ENCODE measurements around the gene SP7.
"Not testable (repeated sequence)": the region's sequence is repeated elsewhere in the genome, so short reads cannot be mapped to it uniquely, and the experiment has no call there.

SP7 gene

DNA sequence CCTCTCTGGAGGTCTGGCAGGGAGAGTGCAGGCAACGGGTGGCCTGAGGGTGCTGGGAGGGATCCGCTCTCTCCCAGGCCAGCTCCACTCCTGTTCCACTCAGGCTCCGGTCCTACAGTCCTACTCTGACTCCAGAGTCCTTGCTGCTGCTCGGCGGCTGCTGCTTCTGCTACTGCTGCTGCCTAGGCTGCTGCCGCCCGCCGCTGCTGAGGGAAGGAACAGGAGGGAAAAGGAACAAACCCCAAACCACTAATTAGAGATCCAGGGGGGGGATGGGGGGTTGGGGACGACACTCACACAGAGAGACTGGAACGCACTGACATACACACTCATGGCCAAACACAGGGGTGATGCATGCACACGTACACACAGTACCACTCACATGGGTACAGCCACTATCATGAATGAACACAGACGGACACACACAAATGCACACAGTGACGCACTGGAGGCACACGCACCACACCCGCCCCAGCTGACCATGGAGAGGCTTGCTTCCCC lies at the start of gene SP7:
Gene SP7 (minus strand): TSS at position 174 of the 501 bp plus-strand sequence. CDS start 708 bp downstream, outside the sequence.
- DNase-seq (ENCODE audit: low spot score) = no peak

DNA sequence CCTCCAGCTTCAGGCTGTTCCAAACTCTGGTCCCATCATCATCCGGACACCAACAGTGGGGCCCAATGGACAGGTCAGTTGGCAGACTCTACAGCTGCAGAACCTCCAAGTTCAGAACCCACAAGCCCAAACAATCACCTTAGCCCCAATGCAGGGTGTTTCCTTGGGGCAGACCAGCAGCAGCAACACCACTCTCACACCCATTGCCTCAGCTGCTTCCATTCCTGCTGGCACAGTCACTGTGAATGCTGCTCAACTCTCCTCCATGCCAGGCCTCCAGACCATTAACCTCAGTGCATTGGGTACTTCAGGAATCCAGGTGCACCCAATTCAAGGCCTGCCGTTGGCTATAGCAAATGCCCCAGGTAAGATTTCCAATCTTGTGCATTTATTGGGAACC lies 47.1 kb upstream of the SP7 start:
- no peak for DNase-seq (ENCODE audit: low spot score)

DNA sequence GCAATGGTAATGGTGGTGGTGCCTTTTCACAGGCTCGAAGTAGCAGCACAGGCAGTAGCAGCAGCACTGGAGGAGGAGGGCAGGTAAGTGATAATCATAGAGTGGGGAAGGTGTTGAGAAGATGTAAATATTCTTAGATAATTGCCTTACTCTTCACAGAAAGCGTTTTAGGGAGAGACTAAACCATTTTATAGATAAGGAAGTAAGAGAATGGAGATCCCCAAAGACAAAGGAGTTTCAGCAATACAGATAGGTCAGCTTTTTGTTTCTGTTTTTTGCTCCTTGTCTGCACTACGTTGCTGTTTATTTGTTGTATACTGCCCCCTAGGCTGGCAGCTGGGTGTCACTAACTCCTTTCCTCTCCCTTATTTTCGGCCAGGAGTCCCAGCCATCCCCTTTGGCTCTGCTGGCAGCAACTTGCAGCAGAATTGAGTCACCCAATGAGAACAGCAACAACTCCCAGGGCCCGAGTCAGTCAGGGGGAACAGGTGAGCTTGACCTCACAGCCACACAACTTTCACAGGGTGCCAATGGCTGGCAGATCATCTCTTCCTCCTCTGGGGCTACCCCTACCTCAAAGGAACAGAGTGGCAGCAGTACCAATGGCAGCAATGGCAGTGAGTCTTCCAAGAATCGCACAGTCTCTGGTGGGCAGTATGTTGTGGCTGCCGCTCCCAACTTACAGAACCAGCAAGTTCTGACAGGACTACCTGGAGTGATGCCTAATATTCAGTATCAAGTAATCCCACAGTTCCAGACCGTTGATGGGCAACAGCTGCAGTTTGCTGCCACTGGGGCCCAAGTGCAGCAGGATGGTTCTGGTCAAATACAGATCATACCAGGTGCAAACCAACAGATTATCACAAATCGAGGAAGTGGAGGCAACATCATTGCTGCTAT lies 45.8 kb upstream of the SP7 start:
- DNase-seq (ENCODE audit: low spot score) = peak; percentile 41

DNA sequence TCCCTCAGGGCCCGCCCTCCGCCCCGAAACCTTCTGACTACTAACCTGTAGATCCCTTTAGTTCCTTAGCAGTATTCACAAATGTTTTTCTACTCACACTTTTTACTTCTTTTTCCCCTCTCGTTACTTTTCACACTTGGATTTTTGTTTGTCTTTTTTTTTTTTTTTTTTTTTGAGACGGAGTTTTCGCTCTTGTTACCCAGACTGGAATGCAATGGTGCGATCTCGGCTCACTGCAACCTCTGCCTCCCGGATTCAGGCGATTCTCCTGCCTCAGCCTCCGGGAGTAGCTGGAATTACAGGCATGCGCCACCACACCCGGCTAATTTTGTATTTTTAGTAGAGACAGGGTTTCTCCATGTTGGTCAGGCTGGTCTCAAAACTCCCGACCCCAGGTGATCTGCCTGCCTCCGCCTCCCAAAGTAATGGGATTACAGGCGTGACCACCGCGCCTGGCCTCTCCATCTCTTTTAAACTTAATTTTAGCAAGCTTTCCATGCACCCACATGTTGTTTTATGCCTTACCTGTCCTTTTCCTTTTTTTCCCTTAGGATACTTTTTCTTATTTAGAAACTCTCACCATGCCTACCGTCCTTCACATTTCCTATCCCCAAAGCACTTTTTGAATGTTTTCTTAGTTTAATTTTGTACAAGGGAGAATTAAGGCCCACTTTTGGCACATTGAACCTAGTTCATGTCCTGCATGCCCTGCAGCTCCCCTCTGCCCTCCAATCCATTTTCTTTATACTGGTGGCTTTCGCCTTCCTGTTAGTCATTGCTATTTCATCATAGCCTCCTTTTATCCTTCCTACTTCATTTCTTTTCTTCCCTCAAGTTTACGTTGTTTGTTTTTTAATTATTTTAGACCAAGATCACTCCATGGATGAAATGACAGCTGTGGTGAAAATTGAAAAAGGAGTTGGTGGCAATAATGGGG lies 44.9 kb upstream of the SP7 start:
- peak; percentile 35 for DNase-seq (ENCODE audit: low spot score)

DNA sequence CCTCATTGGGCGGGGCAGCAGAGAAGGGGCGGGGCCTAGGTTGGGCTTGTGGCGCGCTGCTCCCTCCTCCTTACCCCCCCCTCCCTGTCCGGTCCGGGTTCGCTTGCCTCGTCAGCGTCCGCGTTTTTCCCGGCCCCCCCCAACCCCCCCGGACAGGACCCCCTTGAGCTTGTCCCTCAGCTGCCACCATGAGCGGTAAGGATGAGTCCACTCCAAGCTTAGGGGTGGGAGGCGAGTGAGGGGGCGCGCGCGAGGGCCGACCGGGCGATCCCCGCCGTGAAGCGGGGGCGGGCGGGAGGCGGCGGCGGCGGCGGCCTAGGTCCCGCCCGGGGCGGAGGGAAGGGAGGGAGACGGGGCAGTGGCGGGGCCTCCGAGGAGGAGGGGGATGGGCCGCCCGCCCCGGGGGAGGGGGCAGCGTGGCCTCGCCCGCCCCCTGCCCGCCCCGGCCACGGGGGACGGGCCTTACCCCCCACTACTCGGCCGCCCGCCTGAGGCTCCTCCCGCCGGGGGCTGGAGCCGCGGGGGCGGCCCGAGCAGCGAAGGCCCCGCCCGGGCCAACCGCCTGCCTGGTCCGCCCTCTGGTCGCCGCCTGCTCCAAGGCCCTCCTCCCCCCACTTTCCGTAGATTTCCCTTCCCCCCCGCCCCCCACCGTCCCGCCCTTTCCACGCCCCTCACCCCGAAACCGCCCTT lies 44.1 kb upstream of the SP7 start, which contains the start of gene SP1:
Gene SP1 (plus strand): TSS at position 73 of the 690 bp plus-strand sequence. CDS start 116 bp downstream, at position 189.
- peak; percentile 96 for DNase-seq (ENCODE audit: low spot score)

DNA sequence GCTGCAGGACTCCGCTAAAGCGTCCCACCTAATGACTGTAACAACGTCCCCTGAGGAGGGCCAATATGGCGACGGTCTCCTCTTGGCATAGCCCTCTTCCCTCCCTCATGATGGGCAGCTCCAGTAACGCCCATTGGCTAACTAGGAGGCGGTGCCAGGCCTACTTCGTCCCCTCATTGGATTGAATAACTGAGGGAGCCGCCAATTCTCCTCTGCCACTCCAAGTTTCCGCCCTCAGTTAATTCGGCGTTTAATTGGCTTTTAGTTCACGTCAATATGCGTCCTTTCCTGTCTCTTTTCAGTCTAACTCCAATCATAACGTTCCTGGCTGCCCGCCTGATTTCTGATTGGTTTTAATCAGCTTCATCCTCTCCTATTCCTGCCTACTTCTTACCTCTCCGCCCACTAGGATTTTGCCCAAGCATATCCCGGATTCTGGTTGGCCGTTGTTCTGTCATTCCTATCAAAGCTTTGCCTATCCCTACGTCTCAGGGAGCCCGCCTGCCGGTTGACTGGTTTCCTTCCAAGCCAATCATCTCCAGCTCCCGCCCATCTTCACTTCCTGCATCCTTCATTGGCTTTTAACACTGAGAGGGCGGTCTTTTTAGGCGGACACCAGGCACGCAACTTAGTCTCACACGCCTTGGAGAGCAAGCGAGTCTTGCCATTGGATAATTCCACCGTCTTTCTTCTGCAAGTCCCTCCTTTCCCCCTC lies 43.4 kb upstream of the SP7 start:
- DNase-seq (ENCODE audit: low spot score) = peak; percentile 96

DNA sequence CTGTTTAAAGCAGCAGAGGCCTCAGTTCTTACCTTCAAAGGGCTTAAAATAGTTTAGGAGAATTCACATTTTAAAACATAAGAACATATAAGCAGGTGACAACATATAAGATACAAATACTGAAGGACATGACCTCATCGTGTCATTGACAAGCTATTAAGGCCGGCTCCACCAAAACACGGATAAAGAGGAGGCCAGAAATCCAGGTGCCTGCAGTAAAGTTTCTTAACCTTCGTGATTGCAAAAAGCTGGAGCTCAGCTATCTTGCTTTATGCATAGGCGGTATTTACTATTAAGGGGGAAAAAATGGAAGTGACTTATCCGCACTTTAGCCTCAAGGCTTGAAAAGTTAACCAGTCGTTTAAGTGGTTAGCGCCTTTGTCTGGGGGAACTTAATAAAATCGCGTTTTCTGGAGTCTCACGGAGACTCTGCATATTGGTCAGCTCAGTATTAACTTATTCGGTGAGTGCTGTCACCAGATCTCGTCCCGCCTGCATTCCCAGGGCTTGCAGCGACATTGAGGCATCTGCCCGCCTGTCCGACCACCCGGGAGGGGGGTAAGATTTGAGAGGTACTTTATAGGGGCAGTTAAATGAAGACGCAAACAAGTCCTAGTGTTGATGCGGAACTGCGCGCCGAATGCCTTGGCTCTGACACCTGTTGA lies 42.7 kb upstream of the SP7 start:
- DNase-seq (ENCODE audit: low spot score) = no peak

DNA sequence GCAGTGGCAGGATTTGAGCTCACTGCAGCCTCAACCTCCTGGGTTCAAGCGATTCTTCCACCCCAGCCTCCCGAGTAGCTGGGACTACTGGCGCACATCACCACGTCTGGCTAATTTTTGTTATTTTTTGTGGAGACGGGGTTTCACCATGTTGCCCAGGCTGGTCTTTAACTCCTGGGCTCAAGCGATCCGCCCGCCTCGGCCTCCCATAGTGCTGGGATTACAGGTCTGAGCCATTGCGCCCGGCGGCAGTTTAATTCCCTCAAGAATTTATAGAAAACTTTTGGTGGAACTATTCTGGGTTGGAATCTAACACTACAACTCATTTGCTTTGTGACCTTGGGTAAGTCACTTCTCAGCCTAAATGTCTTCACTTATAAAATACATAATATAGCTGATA lies 42.1 kb upstream of the SP7 start:
- no peak for DNase-seq (ENCODE audit: low spot score)

DNA sequence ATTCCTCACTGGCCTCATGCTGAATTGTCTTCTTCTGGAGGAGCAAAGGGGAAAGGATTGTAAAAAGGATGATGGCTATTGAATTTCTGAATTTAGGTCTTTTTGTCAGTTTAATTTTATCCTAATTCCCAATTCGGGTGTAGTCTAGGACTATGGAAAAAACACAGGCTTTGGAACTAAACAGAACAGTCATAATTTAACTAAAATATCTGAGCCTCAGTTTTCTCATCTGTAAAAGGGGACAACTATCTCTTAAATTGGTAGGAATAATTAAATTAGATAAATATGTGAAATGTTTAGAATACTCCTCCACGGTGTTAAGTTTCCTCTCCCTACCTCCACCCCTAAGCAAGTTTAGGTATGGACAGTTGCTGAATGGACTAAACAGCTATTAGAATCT lies 40.6 kb upstream of the SP7 start:
- no peak for DNase-seq (ENCODE audit: low spot score)

DNA sequence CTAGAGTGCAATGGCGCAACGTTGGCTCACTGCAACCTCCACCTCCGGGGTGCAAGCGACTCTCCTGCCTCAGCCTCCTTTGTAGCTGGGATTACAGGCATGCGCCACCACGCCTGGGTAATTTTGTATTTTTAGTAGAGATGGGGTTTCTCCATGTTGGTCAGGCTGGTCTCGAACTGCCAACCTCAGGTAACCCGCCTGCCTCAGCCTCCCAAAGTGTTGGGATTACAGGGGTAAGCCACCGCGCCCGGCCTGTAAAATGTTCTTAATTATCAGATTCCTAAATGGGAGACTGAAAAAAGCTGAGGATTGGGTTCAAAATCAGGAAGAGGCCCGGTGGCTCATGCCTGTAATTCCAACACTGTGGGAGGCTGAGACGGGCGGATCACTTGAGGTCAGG lies 38.1 kb upstream of the SP7 start:
- not testable (repeated sequence) for DNase-seq (ENCODE audit: low spot score)

DNA sequence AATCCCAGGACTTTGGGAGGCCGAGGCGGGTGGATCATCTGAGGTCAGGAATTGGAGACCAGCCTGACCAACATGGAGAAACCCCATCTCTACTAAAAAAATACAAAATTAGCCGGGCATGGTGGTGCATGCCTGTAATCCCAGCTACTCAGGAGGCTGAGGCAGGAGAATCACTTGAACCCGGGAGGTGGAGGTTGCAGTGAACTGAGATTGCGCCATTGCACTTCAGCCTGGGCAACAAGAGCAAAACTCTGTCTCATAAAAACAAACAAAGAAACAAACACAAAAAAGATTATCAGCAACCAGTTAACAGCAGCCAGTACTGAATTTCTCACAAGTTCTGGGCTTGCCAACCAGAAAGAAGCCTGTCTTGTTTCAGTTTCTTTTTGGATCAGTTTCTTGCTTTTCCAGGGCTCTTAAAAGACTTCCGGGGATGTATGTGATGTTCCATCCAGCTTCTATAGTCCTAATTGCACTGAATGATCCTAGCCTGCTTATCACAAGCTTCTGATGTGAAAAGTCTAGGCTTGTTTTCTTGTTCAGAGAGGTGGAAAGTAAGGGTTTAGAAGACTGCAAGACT lies 37.5 kb upstream of the SP7 start:
- DNase-seq (ENCODE audit: low spot score) = not testable (repeated sequence)

DNA sequence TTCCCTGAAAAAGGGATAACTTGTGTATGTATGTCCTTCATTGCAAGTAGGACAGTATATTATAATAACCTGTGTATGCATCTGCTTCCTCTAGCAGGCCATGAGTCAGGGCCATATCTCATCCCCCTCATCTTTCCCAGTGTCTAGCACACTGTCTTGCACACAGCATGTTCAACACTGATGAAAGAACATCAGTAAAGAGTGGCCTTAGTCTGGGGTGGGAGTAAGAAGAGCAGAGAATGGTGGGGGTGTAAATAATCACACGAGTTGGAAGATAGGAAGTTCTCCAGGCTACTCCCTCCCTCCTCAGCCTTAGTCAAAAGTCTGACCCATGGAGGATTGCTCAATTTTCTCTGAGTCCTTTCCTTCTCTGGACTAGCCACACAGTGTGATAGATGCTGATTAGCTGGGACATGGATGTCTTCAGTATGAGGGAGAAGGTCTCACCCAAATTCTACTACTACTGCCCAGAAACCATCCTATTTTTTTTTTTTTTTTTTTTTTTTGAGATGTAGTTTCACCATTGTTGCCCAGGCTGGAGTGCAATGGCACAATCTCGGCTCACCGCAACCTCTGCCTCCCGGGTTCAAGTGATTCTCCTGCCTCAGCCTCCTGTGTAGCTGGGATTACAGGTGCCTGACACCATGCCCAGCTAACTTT lies 29.2 kb upstream of the SP7 start:
- peak; percentile 42 for DNase-seq (ENCODE audit: low spot score)

DNA sequence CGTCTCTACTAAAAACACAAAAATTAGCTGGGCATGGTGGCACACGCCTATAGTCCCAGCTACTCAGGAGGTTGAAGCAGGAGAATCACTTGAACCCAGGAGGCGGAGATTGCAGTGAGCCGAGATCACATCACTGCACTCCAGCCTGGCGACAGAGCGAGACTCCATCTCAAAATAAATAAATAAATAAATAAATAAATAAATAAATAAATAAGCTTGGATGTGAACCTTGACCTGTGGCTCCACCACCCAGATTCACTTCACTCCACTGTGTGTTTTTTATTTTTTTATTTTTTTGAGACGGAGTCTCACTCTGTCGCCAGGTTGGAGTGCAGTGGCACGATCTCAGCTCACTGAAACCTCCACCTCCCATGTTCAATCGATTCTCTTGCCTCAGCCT lies 25.5 kb upstream of the SP7 start:
- not testable (repeated sequence) for DNase-seq (ENCODE audit: low spot score)

DNA sequence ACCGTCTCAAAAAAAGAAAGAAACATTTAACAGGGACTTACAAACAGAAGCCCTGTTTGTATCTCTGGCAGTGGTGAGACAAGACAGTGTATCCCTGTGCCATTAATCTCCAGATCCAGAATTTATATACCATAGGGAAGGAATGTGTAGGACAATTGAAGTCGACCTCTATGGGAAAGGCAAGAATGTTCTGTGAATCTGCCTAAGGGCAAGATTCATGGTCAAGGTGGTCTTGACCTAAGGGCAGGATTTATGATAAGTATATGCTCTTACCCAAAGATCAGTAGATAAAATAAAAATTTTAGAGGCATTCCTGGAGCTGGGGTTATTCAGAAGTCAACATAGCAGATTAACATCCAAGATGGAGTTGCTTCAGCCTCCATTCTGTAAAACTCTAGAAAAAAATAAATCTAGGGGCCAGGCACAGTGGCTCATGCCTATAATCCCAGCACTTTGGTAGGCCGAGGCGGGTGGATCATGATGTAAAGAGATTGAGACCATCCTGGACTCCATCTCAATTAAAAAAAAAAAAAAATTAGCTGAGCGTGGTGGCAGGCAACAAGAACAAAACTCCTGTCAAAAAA lies 22.8 kb upstream of the SP7 start:
- DNase-seq (ENCODE audit: low spot score) = no peak

DNA sequence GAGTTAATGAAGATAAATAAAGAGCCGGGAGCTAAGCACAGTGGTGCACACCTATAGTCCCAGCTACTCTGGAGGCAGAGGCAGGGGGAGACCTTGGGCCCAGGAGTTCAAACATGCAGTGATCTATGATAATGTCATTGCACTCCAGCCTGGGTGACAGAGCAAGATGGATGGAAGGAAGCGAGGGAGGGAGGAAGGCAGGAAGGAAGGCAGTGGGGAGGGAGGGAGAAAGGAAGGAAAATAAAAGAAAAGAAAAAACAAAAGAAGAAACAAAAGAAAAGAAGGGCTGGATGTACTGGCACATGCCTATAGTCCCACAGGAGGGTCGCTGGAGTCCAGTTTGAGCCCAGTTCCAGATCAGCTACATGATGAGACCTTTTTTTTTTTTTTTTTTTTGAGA lies 19.0 kb upstream of the SP7 start:
- no peak for DNase-seq (ENCODE audit: low spot score)

DNA sequence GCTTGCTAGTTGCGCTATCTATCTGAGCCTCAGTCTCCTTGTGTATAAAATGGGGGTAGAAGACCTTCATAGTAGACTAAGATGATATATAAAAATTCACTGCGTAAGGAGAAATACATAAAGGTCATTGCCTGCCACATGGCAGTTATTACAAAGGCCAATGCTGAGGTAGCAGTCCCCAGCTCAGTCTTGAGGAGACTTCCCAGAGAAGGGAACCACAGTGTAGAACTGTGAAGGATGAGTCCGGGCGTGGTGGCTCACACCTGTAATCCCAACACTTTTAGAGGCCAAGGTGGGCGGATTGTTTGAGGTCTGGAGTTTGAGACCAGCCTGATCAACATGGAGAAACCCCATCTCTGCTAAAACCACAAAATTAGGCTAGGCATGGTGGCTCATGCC lies 17.1 kb upstream of the SP7 start:
- no peak for DNase-seq (ENCODE audit: low spot score)

DNA sequence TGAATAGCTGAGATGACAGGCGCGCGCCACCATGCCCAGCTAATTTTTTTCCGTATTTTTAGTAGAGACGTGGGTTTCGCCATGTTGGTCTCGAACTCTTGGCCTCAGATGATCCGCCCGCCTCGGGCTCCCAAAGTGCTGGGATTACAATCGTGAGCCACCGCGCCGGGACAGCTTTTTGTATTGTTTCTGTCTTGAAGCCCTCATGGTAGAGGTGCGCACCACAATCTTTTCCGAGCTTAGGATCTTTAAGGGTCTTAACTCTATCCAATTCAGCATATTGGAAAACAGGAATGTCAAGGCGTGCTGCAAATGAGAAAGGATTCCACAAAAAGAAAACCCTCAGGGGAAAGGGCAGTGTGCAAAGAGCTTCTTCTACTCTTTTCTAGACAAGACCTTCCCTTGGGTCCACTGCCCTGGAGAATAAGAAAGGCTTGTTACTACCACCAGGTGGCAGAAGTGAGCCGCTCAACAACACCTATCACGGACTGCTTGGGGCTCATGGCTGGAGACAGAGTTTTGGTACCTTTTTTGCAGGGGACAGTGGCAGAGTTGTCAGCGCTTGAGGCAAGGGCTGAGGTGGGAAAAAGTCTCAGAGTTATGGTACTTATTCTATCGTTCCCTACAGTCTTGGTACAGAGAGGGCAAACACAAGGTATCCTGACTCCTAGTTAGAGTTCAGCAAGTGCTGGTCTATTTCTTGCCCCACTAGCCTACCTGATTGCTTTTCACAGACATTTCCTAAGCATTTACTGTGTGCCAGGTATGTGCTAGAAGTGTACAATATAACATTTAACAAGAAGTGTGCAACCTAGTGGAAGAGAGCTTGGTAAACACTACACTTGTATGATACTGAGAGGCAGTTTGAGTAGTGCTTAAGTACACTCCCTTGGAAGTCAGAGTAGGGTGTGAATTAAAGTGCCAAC lies 16.4 kb upstream of the SP7 start:
- peak; percentile 79 for DNase-seq (ENCODE audit: low spot score)

DNA sequence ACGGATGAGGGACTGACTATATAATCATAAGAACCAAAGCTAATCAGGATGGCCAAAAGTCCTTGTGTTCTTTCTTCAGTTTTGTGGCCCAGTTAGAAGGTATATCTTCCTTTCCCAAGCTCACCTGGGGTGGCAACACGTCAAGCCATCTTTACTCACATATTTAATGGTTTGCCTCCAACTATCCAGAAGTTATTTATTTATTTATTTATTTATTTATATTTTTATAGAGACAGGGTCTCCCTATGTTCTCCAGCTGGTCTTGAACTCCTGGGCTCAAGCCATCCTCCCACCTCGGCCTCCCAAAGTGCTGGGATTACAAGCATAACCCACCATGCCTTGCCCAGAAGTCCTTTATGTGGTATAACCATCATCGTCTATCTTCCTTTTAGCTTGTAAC lies 11.8 kb upstream of the SP7 start:
- no peak for DNase-seq (ENCODE audit: low spot score)

Measured in GM03348 (cell line).